Left lung (tissue), 10 donors: Measurements from ENCODE around the gene C3orf22. TPM values are rescaled to one million over a fixed set of nuclear protein-coding genes. Genes with fewer than 3 reads are reported as not detected.

Experiments
- ATAC-seq: fragments of 200-7000 bp; cut with Tn5 transposase; one replicate; pipeline ENCODE4 v1.9.1; 2020; ENCODE audit warnings: moderate library complexity
- DNase-seq, 4 donors: peaks; one replicate each; pipeline ENCODE4 v3.0.0-alpha.2; 2013 to 2020
- H3K27ac ChIP-seq, 2 donors: fragments of 200-600 bp; sonication (generic) in 1 of 2; one replicate each; pipeline versions ENCODE4 v1.5.0 to v1.8.0; 2020 to 2021
- H3K27me3 ChIP-seq, 2 donors: fragments of 200-600 bp; sonication (generic) in 1 of 2; one replicate each; pipeline versions ENCODE4 v1.5.0 to v1.8.0; 2020 to 2021
- H3K36me3 ChIP-seq, 2 donors: fragments of 200-600 bp; sonication (generic) in 1 of 2; one replicate each; pipeline versions ENCODE4 v1.5.0 to v1.8.0; 2020 to 2021
- H3K4me1 ChIP-seq, 2 donors: fragments of 200-600 bp; one replicate each; pipeline ENCODE4 v1.8.0; 2021
- H3K4me3 ChIP-seq, 2 donors: fragments of 200-600 bp; sonication (generic) in 1 of 2; one replicate each; pipeline versions ENCODE4 v1.5.0 to v1.8.0; 2020 to 2021; ENCODE audit warnings: mild to moderate bottlenecking in 1 of 2
- H3K9me3 ChIP-seq, 2 donors: fragments of 200-600 bp; sonication (generic) in 1 of 2; one replicate each; pipeline versions ENCODE4 v1.5.0 to v1.8.0; 2020 to 2021
- CTCF ChIP-seq, 2 donors: fragments of 200-600 bp; sonication (generic) in 1 of 2; IDR thresholded peaks; one replicate each; pipeline versions ENCODE4 v1.5.0 to v1.8.0; 2021; ENCODE audit warnings: antibody characterized with exemption in 2 of 2
- intact Hi-C, 2 donors: fragments of 100-400 bp; cut with DNase I; formaldehyde crosslinking; loops; one replicate each; pipeline versions ENCODE4 v1.11.2 to v1.14.2; 2022
- polyA plus RNA-seq, 6 donors: library from polyadenylated mRNA; unstranded; fragments of 120-200 nt; gene quantifications; one replicate each; pipeline ENCODE4 v1.2.1, GENCODE V29; 2013; ENCODE audit not compliant: insufficient read length in 6 of 6
- total RNA-seq, 2 donors: library from RNA; stranded (reverse); fragmentation: NEBNext Ultra II Directional; extraction: Animal tissue kit (Norgen Biotek cat#: 25700); gene quantifications; one replicate each; pipeline ENCODE4 v1.2.1, GENCODE V29; 2021
- donor health status: DM: no; HTN: yes; CAD: no.
- donor health status: DM: no; HTN: no; CAD: no.

C3orf22 gene
- total and polyA plus RNA-seq, 8 donors = 0.10 to 0.25 (median 0.12) TPM; not detected in 3

- intact Hi-C loops = no loop called here
- H3K4me3 ChIP-seq = no peak overlapping the region
- H3K4me1 ChIP-seq = no peaks in the 10 kb centered on the region
- DNase-seq = peak in 1 of 4 donors; percentile 55
- no peaks in the 10 kb centered on the region for H3K36me3 ChIP-seq
- H3K27me3 ChIP-seq = no peaks in the 10 kb centered on the region
- ATAC-seq = no peak
- H3K9me3 ChIP-seq = peaks cover 0 to 4% of the 10 kb centered on the region in 2 donors
- no peak for TF ChIP-seq CTCF (IDR thresholded peaks at IDR 0.05)
- no peak overlapping the region for H3K27ac ChIP-seq
These were observed 20.0 kb upstream of the C3orf22 start for GRCh38 chr3:126578702-126579101.

GRCh38 chr3:126577261-126577660 is 18.5 kb upstream of the C3orf22 start:
- Histone ChIP-seq H3K27ac (no peak overlapping the region), H3K4me3 (no peak overlapping the region), H3K9me3 (peaks cover 0 to 4% of the 10 kb centered on the region in 2 donors), H3K4me1 (no peaks in the 10 kb centered on the region), H3K36me3 (no peaks in the 10 kb centered on the region), H3K27me3 (no peaks in the 10 kb centered on the region)
- ATAC-seq (no peak), DNase-seq (no peak)
- intact Hi-C loops = no loop called here
- no peak for TF ChIP-seq CTCF (IDR thresholded peaks at IDR 0.05)

GRCh38 chr3:126573492-126574117 is 14.9 kb upstream of the C3orf22 start:
- no peaks in the 10 kb centered on the region for H3K4me1 ChIP-seq
- no peak for TF ChIP-seq CTCF (IDR thresholded peaks at IDR 0.05)
- no peaks in the 10 kb centered on the region for H3K27me3 ChIP-seq
- H3K27ac ChIP-seq = no peak overlapping the region
- intact Hi-C loops = no loop called here
- DNase-seq (peak in 3 of 4 donors; percentile 12 to 78 (median 60)), ATAC-seq (peak; percentile 89)
- H3K4me3 ChIP-seq = no peak overlapping the region
- no peaks in the 10 kb centered on the region for H3K9me3 ChIP-seq
- no peaks in the 10 kb centered on the region for H3K36me3 ChIP-seq

GRCh38 chr3:126571078-126571477 is 12.3 kb upstream of the C3orf22 start:
- Histone ChIP-seq H3K36me3 (no peaks in the 10 kb centered on the region), H3K4me3 (no peak overlapping the region), H3K9me3 (no peaks in the 10 kb centered on the region), H3K4me1 (no peaks in the 10 kb centered on the region), H3K27ac (no peak overlapping the region), H3K27me3 (no peaks in the 10 kb centered on the region)
- intact Hi-C loops = no loop called here
- no peak for TF ChIP-seq CTCF (IDR thresholded peaks at IDR 0.05)
- no peak for ATAC-seq
- DNase-seq = no peak

- no peak for ATAC-seq
- no peak for TF ChIP-seq CTCF (IDR thresholded peaks at IDR 0.05)
- Histone ChIP-seq H3K27me3 (no peaks in the 10 kb centered on the region), H3K9me3 (no peaks in the 10 kb centered on the region), H3K4me3 (no peak overlapping the region), H3K4me1 (no peaks in the 10 kb centered on the region), H3K36me3 (no peaks in the 10 kb centered on the region), H3K27ac (no peak overlapping the region)
- DNase-seq = peak in 1 of 4 donors; percentile 71
- intact Hi-C loops = no loop called here
These were observed 11.4 kb upstream of the C3orf22 start for GRCh38 chr3:126570103-126570541.
